ENCODE measurements around the gene BTK.

The BTK gene

DNA sequence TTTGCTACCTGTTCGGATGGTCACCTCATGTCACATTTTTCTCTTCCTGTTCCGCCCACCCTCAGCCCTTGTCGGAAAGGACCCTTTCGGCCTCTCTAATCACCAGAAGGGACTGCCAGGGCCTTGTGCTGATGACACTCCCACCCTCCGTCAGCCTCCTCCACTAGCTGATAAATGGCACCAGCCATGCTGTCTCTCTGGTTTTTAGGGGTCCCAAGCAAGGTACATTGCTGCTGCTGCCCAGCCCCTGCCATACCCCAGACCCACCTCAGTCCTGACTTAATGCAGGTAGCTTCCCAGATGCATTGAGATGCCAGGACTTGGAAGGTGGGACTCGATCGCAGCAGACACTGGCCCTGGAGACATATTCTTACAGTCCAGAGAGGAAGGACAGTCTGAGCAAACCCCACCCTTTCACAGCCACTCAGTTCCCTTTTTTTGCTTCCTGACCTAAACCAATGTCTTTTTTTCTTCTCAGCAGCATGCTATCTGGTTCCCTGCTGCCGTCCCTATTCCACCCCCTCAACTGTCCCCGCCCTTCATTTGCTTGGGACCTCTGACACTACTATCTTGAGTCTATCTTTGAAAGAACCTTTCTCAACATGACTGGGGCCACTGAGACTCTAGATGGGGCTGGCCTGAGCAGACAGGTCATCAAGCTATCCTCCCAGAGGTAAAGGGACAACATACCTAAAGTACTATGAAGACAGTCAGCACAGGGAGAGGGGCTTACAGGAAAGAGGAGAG is at the start of gene BTK:
Gene BTK, minus strand, starts transcription at position 397 of the 747 bp plus-strand sequence. CDS start 10,907 bp downstream, outside the sequence.
- no peak for DNase-seq

DNA sequence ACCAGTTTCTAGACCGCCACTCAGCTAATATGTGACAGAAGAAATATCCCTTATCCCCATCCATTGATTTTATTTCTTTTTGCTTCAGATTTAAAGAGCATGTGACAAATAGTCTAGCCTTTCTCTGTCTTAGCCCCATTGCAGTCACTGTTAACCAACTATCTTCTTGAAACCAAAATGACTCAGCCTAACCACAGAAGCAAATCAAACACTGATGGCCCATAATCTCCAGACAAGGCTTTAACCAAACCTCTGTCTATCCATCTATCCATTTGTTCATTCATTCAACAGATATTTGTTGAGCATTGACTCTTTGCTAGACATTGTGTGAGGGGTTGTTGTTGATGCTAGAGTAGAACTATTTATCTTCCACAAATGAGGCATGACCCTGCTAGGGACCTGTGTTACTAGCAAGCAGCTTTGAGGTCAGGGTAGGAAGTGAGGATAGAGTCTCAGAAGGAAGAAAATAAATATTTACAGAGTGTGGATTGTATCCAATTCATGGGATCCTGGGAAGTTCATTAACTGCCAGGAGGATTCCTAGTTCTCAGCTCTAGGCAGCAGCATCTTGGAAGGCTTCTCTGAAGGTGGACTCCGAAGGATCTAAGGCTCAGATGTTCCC is 44.6 kb upstream of the BTK start:
- no peak for DNase-seq

DNA sequence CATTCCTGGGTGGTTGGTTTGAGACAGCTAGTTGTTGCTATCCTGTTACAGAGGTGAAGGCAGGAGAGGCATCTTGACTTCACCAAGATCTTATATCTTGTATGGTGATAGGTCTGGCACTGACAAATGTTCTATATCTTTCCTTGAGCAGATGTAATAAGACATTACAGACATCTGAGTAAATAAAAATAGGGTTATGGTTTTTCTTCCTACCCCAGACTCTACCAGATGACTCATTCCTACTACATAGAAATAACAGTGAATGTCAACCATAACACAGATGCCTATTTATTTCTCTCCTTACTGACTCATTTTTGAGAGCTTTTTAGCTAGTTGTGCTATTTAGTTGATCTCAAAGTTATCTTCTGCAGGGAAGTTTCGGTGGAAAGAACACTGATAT is 43.9 kb upstream of the BTK start:
- DNase-seq, result no peak

DNA sequence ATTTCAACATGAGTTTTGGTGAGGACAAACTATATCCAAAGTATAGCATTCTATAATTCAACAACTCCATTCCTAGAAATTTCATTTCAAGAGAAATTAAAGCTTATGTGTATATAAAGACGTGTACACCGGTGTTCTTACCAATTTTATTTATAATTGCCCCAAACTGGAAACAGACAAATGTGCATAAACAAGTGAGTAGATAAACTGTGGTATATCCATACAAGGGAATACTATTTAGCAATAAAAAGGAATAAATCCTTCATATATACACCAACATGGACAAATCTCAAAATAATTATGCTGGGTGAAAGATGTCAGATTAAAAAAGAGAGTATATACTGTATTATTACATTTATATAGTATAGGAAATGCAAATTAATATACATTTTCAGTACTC is 42.0 kb upstream of the BTK start:
- no peak for DNase-seq

DNA sequence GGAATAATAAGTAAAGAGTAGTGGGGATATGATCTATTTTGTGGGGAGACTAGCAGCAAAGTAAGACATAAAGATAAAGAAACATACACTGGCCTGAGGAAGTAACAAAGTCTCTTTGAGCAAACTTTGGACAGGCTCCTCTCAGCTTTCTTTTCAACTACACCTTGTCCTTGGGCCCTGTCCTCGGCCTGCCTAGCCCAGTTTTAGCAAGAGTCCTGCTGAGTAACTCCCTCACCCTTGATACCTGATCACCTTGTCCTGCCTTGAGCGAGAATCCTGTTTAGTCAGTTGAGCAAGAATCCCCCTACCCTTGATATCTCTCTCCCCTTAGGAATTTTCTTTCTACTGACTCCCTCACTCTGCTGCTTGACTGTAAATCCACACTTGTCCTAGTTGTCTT is 33.5 kb upstream of the BTK start:
- no peak for DNase-seq

DNA sequence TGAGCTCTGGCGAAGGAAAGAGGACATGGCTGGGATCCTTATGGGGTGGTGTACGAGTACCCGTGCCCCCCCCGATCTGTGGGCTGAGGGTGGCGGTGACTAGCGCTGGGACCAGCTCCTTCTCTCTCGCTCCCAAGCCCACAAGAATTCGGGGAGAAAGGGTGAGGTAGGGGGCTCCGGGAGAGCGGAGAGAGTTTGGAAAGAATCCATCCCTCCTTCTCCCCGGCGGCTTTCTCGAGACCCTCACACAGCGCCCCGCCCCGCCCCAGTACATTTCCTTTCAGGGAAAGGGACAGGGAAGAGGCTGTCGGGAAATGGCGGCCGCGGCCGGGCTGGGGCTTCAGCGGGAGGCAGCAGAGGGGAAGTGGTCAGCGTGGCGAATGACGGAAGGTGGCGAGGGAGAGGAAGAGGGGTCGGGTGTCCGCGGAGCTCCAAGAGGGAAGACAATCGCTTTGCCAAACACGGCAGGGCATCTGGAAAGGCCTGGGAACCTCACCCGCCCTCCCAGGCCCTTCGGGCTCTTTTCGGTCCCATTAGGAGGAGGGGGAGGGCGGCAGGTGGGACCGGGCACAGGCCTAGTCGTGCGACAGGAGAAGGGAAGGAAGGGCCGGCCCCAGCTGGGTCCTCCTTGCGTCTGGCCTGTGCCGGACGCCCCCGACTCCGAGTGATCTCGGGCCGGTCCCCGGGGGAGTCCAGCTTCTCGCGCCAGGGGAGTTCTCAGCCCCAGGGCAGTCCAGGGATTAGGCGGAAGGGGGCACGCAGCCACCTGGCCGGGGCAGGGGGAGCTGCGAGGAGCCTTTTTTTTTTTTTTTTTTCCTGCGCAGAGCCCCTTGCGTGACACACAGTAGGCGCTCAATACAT is 32.2 kb upstream of the BTK start:
- DNase-seq, result peak; percentile 46

DNA sequence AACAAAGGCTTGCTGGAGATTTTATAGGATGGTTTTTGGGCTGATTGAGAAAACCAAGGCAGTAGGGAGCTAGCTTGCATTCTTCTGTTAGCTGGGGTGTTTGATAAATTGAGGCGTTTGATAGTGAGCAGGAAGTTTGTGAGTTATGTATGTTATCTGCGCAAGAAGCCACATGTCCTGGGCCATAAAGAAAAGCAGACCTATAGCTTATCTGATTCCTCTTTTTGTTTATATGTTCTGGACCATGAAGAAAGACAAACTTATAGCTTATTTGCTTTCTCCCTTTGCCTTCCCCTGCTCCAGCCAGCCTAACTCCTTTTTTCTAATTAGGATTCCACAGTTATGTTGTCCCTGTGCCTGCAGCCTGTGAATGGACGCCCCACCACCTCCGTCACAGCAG is 31.2 kb upstream of the BTK start:
- no peak for DNase-seq

DNA sequence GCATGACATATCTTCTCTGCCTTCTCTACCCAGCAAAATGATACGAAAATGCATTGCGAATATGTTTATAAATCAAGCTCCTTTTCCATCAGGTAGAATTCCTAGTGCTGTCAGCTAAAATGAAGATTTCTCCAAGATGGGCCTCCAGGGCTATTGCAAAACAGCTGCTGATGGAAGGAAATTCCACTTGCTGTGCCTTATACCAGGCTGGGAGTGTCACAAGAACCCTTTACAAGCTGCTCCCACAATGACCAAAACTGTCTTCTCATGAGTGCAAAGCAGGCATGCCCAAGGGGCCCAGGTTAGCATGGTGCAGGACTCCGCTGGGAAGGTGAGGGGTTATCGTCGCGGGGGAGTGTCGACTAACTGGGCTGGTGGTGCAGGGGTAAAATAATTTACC is 30.7 kb upstream of the BTK start:
- no peak for DNase-seq

DNA sequence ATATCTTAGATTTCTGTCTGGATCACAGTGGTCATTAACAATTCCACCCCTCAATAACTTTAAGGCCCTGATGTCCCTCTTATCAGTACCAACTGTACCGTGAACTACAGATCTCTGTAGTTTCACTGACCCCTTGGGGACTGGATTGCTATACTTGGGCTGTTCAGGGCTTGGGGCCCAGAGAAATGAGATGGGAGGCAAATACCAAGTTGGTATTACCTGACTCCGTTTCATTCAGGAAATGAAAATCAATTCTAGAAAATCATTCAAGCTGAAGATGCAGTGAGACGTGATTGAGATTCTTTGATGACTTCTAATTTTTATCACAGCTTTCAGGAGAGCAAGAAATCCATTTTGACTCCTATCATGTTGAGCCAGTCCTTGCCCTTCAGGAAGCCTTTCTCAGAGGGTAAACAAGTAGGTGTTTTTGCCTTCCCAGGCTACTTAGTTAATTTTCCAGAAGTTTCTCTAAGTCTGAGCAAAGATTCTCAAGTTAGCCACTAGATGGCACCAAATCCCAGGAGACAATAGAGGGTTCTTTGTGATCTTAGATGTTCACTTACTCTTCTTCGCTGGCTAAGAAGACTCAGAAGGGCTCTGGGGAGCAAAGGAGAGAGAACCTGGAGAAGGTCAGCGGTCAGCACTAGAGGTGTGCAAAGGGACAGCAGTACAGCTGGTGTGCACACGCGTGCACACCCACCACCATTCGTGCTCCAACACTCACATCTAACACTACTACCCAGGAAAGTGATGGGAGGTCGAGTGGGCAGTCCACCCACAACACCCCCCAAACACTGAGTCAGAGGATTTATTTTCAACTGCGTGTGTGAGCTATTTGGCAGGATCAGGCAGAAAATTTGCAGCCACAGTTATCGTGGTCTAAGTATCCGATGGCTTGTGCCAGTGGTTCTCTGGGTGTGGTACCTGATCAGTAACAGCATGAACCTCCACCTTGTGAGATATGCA is 29.5 kb upstream of the BTK start:
- peak; percentile 78 for DNase-seq

DNA sequence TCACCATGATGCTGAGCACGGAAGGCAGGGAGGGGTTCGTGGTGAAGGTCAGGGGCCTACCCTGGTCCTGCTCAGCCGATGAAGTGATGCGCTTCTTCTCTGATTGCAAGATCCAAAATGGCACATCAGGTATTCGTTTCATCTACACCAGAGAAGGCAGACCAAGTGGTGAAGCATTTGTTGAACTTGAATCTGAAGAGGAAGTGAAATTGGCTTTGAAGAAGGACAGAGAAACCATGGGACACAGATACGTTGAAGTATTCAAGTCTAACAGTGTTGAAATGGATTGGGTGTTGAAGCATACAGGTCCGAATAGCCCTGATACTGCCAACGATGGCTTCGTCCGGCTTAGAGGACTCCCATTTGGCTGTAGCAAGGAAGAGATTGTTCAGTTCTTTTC is 26.0 kb upstream of the BTK start:
- DNase-seq, result no peak

DNA sequence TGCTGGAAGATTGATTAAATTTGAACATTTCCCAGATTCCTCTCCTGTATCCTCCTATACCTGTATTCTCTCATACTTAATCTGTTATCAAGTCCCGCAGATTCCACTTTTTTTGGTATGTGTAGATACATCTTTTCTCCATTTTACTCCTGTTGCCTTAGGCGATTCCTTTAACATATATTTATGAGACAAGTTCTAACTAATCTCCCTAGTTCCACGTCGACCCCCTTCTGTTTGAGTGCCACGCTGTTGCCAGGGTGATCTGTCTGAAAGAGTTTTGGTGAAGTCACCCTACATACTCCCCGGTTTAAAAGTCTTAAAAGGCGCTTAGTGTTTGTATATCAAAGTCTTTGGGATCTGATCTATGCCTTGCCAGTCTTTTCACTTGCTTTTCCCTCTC is 24.5 kb upstream of the BTK start:
- peak; percentile 40 for DNase-seq

DNA sequence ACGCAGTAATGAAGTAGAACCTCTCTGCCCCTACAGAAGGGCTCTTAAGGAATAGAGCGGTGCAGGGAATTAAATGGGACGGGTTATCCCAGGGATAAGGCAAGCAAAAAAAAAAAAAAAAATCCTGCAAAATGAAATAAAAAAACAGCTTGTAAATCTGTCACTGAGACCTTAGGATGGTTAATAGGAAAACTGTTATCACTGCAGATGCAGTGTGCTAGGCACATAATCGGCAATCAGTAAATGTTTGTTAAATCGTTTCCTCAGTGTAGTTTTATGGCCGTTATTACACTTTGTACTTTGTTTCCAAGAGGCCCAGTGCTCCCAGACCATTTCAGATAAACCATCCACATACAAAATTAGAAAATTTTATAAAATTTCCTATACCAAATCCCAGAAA is 23.1 kb upstream of the BTK start:
- DNase-seq, result no peak

DNA sequence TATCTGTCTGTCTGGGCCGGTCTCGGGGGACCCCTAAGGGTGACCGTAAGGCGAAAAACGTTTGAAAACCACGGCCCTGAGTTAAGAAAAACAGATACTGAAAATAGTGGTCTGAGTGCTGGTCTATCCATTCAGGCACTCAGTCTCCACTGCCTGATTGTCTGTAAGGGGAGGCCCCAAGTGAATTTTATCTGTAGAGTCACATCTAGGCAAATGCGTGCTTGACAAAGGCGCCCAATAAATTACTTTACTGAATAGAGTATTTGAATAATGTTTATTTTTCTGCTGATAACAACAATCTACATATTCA is 22.5 kb upstream of the BTK start:
- no peak for DNase-seq

DNA sequence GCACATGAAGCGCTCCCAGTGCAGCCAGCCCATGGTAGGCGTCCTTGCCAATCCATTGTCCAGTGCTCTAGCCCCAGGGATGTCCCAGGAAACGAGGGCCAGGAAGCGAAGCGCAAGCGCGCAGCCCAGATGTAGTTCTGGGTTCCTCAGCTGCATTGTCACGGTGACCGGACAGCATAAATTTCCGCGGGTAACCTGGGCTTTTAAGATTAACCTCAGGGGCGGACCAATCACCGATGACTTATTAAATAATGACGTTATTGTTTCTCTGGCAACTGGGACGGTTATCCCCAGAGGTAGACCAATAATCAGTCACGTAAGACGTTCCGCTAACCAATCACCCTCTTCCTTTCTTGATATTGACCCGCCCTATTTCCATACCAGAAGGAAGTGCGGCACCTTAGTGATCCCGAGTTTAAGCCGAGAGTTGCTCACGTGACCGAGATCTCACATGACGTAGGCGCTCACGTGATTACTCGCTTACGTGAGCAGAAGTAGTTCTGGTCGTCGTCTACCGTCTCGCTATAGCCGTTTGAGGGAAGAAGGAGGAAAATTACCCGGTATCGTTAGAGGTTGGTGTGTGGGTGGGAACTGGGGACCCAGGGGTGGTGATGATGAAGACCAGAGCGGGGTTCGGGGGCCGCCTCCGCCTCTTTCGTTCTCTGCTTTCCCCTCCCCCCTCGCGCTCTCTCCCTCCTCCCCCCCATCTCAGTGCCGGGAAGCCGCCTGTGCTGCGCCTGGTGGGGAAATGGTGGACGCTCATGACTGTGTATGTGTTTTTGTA is 21.9 kb upstream of the BTK start, which contains the start of the genes GLA and HNRNPH2:
Gene GLA, minus strand, starts transcription at position 178 of the 784 bp plus-strand sequence. Its CDS starts 22 bp downstream, at position 156.
Gene HNRNPH2, plus strand, starts transcription at position 475 of the 784 bp plus-strand sequence. CDS start 3,767 bp downstream, outside the sequence.
- peak; percentile 94 for DNase-seq

DNA sequence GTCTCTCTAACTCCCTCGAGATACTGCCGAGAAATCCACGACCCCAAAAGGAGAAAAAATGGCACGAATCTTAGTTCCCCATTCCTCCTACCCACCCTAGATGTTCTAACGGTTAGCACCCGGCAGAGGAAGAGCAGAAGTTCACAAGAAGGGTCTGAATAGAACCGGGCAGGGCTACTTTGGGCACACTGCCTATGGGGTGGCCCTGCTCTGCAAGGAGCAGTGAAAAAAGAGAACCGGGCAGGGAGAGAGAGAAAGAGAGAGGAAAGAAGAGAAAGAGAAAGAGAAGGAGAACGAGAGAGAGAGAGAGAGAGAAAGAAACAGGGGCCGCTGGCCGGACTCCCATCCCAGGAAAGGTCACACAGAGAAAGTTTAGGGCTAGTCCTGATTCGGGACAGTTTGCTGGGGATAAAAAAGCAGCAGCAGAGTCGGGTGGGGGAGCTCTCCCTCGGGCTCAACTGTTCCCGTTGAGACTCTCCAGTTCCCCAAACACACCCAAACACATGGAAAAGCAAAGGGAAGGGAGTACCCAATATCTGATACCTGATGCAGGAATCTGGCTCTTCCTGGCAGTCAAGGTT is 21.3 kb upstream of the BTK start:
- DNase-seq, result no peak

DNA sequence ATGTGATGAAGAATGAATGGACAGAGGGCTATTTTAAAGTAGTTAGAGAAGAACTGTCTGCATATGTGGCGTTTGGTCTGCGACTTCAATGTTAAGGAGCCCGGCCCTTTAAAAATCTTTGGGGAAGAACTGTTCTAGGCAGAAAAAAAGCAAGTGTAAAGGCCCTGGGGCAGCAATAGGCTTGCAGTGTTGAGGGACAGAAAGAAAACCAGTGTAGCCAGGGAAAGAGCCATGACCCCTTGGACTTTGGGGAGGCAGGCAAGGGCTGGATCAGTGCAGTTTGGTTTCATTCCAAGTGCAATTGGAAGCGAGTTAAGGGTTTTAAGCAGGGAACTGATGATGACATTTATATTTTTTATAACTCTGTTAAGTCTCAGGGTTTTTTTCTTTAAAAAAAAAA is 13.8 kb upstream of the BTK start:
- no peak for DNase-seq

DNA sequence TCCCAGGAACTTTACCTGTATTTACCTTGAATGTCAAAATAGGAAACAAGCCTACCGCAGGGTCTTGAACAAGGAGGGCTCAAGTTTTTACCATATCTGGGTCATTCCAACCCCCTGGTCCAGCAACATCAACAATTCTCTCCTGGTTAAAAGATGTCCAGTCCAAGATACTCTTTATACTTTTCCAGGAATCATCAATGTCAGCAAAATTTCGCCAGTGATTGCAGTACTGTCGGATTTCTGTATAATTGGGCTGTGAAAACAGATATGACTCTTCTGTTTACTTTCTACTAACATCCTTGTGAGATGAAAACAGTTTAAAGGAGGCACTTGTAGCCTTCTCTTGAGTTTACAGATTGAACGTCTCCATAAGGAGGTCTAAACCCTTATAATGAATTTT is 12.7 kb upstream of the BTK start:
- no peak for DNase-seq

DNA sequence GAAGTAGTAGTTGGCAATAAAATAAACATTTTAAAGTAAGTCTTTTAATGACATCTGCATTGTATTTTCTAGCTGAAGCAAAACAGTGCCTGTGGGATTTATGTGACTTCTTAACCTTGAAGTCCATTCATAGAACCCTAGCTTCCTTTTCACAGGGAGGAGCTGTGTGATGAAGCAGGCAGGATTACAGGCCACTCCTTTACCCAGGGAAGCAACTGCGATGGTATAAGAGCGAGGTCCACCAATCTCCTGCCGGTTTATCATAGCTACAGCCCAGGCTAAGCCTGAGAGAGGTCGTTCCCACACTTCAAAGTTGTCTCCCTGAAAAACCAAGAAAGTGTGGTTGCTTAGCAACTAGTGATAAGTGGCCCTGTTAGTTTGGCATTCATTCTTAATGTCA is 11.8 kb upstream of the BTK start:
- no peak for DNase-seq

DNA sequence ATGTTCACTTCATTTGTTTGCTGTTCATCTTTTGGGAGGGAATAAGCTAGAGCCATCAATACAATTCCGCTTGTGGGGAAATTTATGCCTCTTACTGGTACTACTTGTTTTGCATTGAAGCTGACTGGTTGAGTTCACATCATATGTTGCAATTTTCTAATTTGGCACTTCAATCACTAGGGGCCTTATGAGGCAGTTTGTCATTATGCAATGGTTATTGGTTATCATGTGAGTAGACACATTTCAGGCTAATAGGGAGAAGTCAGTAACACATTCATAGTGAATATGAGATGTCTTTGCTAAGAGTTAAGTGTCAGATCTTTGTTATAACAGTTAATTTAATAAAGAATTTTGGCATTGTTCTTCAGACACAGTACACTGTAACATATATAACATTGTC is 9.8 kb upstream of the BTK start:
- no peak for DNase-seq

DNA sequence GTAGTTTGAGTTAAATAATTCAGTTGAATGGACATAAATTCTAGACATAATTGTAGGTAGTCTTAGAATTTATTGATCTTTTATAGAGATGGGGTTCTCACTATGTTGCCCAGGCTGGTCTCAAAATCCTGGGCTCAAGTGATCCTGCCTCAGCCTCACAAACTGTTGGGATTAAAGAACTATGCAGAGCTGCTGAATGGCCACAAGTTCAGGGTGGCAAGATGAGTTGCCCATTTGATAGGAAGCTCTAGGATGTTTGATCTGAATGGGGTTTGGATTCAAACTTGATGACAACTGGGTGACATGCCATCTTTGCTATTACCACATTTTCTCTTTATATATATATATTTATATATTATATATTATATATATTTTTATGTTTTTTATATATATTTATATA is 8.4 kb upstream of the BTK start:
- DNase-seq, result no peak

DNA sequence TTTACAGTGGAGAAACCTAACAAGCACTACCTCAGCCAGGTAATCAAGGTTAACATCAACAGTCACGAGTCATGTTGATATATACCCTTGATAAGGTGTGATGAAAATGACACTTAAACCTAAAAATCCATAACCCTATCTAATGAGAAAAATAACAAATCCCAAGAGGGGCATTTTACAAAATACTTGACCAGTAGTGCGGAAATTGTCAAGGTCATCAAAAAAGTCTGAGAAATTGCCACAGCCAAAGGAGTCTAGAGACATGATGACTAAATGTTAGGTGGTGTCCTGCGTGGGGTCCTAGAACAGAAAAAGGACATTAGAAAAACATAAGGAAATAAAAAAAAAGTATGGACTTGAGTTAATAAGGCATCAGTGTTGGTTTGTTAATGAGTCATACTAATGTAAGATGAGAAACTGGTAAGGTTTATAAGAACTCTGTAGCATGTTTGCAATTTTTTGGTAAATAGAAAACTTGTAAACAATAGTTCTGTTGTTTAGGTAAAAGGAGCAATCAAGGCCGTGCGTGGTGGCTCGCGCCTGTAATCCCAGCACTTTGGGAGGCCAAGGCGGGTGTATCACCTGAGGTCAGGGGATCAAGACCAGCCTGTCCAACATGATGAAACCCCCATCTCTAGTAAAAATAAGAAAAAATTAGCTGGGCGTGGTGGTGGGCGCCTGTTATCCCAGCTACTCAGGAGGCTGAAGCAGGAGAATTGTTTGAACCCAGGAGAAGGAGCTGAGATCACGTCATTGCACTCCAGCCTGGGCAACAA is 7.7 kb upstream of the BTK start:
- DNase-seq, result no peak

Measured in CD4-positive, alpha-beta T cell treated with Interleukin-10 for 1 hour (primary cell).